Activated naive CD8-positive, alpha-beta T cell (primary cell): Measurements from ENCODE around the gene CNOT1.
"Not testable (repeated sequence)": the region's sequence is repeated elsewhere in the genome, so short reads cannot be mapped to it uniquely, and the experiment has no call there.

Experiments
- H3K27ac Mint-ChIP-seq: one replicate; pipeline ENCODE4 v1.8.0; 2021; ENCODE audit warnings: mixed read lengths
- H3K27me3 Mint-ChIP-seq: one replicate; pipeline ENCODE4 v1.8.0; 2021; ENCODE audit warnings: mixed read lengths
- H3K36me3 Mint-ChIP-seq: one replicate; pipeline ENCODE4 v1.8.0; 2021; ENCODE audit warnings: mixed read lengths
- H3K4me1 Mint-ChIP-seq: one replicate; pipeline ENCODE4 v1.8.0; 2021; ENCODE audit warnings: low read depth, mixed read lengths
- H3K4me3 Mint-ChIP-seq: one replicate; pipeline ENCODE4 v1.8.0; 2021; ENCODE audit warnings: mild to moderate bottlenecking, mixed read lengths
- H3K9me3 Mint-ChIP-seq: one replicate; pipeline ENCODE4 v1.8.0; 2021; ENCODE audit warnings: low read depth, mixed read lengths

Gene CNOT1

DNA sequence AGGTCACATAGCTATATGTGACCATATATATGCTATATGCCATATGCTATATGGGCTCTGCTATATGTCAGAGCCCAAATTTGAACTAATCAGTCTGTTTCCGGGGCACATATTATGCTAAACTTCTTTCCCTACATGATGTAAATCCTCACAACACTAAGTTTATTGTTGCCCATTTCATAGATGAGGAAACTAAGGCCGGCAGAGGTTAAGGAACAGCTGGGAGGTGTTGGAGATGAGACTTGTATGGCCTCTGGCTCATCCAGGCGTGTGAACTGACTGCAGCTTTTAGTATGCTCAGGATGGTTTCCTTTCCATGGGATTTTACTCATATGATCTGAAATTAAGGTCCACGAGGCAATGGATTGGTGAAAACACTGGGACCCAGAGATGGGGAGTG is 17.5 kb upstream of the CNOT1 start:
- Mint-ChIP-seq H3K27me3 (no peaks in the 10 kb centered on the region), H3K36me3 (no peaks in the 10 kb centered on the region), H3K4me3 (no peak overlapping the region)

DNA sequence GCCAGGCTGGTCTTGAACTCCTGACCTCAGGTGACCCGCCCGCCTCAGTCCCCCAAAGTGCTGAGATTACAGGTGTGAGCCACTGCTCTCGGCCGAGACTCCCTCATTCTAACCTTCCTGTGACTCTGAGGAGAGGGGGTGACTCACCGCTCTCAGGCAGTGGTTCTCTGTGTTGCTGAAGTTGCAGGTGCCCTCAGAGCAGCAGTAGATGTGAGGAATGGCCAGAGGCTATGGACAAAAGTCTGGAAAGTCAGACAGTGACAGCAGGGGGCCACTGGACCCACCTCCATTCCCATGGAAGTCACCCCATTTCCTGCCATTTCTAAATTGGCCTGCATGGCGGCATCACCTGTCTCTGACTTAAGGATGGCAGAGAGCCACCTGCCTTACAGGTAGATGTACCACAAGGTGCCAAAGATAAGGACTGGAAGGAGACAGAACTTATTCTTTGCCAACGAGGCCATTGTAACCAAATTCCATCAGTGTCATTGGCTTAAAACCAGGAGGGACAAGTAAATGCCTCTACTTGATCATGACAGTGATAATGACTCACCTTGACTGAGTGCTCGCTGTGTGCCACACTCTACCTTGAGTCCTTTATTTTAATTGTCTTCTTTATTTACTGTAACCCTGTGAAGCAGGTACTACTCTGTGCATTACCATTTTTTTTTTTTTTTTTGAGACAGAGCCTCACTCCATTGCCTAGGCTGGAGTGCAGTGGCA is 15.3 kb upstream of the CNOT1 start:
- Mint-ChIP-seq H3K9me3 (no peaks in the 10 kb centered on the region), H3K4me1 (no peaks in the 10 kb centered on the region), H3K36me3 (no peaks in the 10 kb centered on the region), H3K27ac (no peak overlapping the region), H3K4me3 (no peak overlapping the region), H3K27me3 (no peaks in the 10 kb centered on the region)

More for the DNA sequence above, 17.5 kb upstream of the CNOT1 start:
- Mint-ChIP-seq H3K27ac (no peak overlapping the region), H3K9me3 (no peaks in the 10 kb centered on the region), H3K4me1 (no peaks in the 10 kb centered on the region)

DNA sequence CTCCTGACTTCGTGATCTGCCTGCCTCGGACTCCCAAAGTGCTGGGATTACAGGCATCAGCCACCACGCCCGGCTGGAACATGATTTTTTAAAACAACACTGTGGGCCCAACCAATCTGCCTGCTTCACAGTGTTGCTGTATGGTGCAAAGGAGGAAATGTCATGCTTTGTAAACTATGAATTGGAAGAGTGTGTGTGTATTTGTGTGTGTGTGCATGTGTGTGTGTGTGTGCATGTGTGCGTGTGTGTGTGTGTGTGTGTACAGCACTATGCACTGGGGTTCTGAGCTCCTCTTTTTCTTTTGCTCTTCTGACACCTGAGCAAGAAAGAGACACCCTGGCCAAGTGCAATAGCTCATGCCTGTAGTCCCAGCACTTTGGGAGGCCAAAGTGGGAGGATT is 14.5 kb upstream of the CNOT1 start:
- Mint-ChIP-seq H3K4me3 (no peak overlapping the region), H3K27me3 (no peaks in the 10 kb centered on the region), H3K27ac (no peak overlapping the region), H3K4me1 (no peaks in the 10 kb centered on the region), H3K9me3 (no peaks in the 10 kb centered on the region), H3K36me3 (no peaks in the 10 kb centered on the region)

DNA sequence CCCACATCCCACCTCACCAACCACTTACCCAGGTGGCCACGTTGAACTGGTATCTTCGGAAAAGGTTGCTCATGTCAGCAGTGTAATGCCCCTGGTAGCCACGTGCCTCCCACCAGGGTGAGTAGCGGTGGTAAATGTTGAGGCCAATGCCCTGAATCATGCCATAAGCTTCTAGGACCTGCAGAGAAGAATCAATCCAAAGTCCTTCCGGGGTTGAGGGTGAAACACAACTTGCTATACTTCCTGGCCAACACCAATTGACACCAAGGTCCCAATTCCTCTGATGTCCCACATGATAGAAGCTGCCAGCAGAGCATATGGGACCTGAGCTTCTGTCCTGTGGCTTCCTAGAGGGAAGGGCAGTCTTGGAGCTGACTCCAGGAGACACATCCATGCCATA is 11.3 kb upstream of the CNOT1 start:
- no peaks in the 10 kb centered on the region for H3K27me3 Mint-ChIP-seq

DNA sequence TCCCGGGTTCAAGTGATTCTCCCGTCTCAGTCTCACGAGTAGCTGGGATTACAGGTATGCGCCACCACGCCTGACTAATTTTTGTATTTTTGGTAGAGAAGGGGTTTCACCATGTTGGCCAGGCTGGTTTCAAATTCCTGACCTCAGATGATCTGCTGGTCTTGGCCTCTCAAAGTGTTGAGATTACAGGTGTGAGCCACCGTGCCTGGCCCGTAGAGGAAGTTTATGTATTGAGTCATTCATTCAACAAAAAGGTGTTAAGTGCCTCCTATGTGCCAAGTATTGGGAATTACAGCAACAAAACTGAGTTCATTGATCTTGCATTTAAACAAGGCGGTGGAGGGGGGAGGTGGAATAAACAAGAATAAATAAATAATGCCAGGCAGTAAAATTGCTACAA is 10.2 kb upstream of the CNOT1 start:
- Mint-ChIP-seq H3K27me3 (no peaks in the 10 kb centered on the region), H3K9me3 (no peaks in the 10 kb centered on the region), H3K36me3 (no peaks in the 10 kb centered on the region), H3K4me3 (no peak overlapping the region), H3K27ac (no peak overlapping the region), H3K4me1 (no peaks in the 10 kb centered on the region)

More for the DNA sequence above, 11.3 kb upstream of the CNOT1 start:
- no peaks in the 10 kb centered on the region for H3K36me3 Mint-ChIP-seq
- H3K4me3 Mint-ChIP-seq, result no peak overlapping the region
- H3K27ac Mint-ChIP-seq, result no peak overlapping the region
- H3K9me3 Mint-ChIP-seq, result no peaks in the 10 kb centered on the region
- H3K4me1 Mint-ChIP-seq, result no peaks in the 10 kb centered on the region

DNA sequence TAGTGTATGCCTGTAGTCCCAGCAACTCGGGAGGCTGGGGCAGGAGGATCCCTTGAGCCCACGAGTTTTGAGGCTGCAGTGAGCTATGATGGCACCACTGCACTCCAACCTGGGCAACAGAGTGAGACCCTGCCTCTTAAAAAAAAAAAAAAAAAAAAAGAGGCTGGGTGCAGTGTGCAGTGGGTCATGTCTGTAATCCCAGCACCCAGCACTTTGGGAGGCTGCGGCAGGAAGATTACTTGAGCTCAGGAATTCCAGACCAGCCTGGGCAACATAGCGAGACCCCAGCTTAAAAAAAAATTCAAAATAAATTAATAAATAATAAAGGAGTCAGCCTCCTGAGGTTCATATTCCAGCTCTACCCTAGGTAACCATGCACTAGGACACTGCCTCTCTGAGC is 9.6 kb upstream of the CNOT1 start:
- H3K9me3 Mint-ChIP-seq, result no peaks in the 10 kb centered on the region
- H3K4me1 Mint-ChIP-seq, result no peaks in the 10 kb centered on the region
- no peaks in the 10 kb centered on the region for H3K27me3 Mint-ChIP-seq
- no peak overlapping the region for H3K4me3 Mint-ChIP-seq
- H3K27ac Mint-ChIP-seq, result no peak overlapping the region
- no peaks in the 10 kb centered on the region for H3K36me3 Mint-ChIP-seq

DNA sequence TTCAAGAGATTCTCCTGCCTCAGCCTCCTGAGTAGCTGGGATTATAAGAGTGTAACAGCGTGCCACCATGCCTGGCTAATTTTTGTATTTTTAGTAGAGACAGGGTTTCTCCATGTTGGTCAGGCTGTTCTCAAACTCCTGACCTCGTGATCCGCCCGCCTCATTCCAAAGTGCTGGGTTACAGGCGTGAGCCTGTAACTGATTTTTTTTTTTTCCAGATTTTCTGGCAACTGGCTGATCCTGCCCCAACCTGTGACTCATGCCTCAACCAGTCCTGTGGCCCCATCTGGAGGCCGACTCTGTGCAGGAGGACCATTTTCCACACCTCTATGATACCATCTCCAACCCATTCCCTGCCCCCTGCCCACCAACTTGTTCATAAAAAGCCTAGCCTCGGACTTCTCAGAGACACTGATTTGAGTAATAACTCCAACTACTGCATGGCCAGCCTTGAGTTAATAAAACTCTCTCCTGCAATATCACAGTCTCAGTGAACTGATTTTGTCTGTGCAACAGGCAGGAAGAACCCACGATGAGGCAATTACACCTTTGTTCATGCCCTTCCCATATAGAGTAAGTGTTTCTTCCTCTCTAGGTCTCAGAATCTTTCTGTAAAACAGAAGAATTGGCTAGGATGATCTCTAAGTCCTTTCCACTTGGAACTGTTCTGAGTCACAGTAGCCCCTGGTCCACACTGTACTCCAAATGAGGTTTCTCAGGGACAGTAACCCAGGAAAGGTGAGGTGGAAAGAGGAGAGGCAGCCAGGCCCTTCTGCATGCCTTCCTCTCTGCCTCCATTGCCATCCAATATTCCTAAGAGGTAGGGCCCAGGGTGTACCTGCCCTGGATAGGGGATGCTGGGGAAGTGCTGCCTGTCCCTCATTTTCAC is 8.8 kb upstream of the CNOT1 start:
- Mint-ChIP-seq H3K9me3 (no peaks in the 10 kb centered on the region), H3K36me3 (no peaks in the 10 kb centered on the region), H3K27ac (no peak overlapping the region), H3K4me1 (no peaks in the 10 kb centered on the region), H3K4me3 (no peak overlapping the region), H3K27me3 (no peaks in the 10 kb centered on the region)

DNA sequence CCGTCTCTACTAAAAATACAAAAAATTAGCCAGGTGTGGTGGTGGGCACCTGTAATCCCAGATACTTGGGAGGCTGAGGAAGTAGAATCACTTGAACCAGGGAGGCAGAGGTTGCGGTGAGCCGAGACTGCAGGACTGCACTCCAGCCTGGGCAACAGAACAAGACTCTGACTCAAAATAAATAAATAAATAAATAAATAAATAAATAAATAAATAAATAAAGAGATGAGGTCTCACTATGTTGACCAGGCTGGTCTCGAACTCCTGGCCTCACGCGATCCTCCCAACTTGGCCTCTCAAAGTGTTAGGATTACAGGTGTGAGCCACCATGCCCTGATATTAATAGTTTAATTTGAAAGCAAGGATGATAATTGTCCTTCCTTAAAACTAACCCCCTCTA is 7.4 kb upstream of the CNOT1 start:
- not testable (repeated sequence) for H3K4me1 Mint-ChIP-seq, H3K36me3 Mint-ChIP-seq, H3K27ac Mint-ChIP-seq, H3K4me3 Mint-ChIP-seq, H3K9me3 Mint-ChIP-seq, H3K27me3 Mint-ChIP-seq

DNA sequence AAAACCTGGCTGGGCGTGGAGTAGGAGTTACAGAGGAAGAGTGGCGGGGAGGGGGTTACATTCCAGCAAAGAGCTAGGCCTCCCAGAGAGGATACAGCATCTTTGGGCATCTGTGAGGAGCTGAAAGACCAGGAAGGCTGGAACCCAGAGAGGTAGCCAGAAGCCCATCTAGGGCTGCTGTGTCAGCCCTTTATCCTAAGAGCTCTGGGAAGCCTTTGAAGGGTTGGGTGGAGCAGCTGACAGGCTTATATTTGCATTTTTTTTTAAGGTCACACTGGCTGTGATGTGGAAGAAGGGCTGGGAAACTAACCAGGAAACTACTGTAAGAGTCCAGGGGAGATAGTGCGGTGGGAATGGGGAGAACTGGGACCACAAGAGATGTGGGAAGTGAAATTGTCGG is 6.8 kb upstream of the CNOT1 start:
- no peak overlapping the region for H3K4me3 Mint-ChIP-seq

DNA sequence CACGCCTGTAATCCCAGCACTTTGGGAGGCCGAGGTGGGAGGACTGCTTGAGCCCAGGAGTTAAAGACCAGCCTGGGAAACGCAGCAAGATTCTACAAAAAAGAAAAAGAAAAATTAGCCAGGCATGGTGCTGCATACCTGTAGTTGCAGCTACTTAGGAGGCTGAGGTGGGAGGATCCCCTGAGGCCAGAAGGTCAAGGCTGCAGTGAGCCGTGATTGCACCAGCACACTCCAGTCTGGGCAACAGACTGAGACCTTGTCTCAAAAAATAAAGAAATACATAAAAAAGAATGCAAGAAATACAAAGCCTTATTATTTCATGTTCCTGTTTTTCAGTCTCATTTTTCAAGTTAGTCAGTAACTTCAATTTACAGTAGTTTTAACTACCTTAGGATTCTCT is 5.9 kb upstream of the CNOT1 start:
- Mint-ChIP-seq H3K27me3 (no peaks in the 10 kb centered on the region), H3K4me3 (no peak overlapping the region), H3K9me3 (no peaks in the 10 kb centered on the region), H3K27ac (no peak overlapping the region), H3K4me1 (peaks cover 5% of the 10 kb centered on the region), H3K36me3 (no peaks in the 10 kb centered on the region)

More for the DNA sequence above, 6.8 kb upstream of the CNOT1 start:
- H3K27ac Mint-ChIP-seq, result no peak overlapping the region
- peaks cover under 1% of the 10 kb centered on the region for H3K4me1 Mint-ChIP-seq
- H3K9me3 Mint-ChIP-seq, result no peaks in the 10 kb centered on the region
- no peaks in the 10 kb centered on the region for H3K27me3 Mint-ChIP-seq
- no peaks in the 10 kb centered on the region for H3K36me3 Mint-ChIP-seq

DNA sequence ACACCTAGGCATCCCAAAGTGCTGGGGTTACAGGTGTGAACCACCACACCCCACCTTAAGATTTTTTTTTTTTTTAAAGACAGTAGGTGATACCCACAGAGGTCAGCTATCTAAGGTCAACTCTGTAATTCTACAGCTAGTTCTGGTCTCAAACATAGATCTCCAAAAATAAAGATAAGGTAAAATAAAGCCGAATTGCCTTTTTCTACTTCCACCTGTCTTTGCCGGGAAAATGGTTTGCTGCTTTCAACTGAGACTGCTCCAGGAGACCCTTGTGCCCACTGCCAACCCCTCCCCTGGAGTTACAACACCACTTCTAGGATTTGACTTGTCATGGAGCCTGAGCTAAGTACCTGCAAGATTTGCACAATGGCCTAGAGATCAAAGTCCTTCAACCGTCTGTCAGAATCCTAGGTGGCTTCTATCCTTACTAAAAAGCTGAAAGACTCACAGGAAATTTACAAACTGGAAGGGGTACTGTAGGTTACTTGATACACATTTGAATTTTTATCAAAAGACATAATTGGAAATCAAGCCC is 4.7 kb upstream of the CNOT1 start:
- Mint-ChIP-seq H3K27ac (no peak overlapping the region), H3K9me3 (no peaks in the 10 kb centered on the region), H3K4me3 (no peak overlapping the region), H3K36me3 (no peaks in the 10 kb centered on the region), H3K27me3 (no peaks in the 10 kb centered on the region), H3K4me1 (peaks cover 8% of the 10 kb centered on the region)

DNA sequence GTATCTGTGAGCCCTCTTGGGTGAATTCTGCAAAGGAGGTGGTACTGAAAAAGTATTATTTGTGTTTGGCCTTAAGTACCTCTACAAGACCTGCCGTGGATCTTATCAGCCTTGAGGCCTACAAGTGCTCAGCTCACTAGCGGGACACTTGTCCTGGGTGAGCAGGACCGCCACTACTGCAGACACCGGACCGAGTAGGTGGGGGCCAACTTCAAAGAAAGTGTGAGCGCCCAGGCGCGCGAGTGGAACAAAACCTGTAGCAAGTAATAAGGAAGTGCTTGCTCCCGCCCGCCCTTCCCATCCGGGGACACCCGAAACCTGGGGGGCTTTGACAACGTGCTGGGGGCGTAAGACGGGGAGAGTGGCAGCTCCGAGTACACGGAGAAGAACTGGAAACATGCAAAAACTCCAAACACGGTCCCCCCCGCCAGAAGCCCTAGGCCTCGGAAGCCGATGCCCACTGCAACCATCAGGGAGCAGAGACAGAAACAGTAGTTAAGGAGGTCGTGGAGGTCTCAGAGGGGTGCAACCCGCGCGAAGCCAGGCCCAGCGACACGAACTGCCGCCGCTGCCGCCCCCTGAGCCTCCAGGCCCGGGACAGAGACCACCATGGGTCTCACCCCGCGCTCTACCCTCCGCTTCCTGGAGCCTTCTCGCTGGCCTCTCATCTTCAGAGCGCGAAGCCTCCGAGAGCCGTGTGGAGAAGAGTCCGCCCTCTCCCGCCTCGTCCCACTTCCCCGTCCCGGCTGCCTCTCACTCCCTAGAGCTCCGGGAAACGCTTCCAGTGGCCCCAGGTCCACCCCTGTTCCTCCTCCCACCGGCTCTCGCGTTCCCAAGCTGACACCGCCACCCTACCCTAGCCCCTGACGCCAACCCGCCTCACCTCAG is 537 bp downstream of the CNOT1 start:
- H3K9me3 Mint-ChIP-seq, result no peaks in the 10 kb centered on the region

DNA sequence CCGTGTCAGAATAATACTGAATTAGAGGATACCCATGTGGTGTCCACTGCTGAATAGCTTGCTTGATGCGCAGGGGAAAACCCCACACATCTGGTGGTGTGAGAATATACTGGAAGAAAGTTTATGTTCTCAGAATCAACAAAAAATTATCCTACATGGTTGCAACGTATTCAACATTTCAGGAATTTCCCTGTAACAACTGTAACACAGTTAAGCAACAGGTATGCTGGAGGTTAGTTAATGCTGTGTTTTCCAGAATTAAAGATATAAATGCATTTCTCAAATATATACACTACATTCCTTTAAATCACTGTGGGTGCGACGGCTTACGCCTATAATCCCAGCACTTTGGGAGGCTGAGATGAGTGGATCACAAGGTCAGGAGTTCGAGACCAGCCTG is 5.4 kb downstream of the CNOT1 start:
- H3K9me3 Mint-ChIP-seq, result no peaks in the 10 kb centered on the region
- peaks cover 43% of the 10 kb centered on the region for H3K4me1 Mint-ChIP-seq
- peak overlapping the region; percentile 61 for H3K27ac Mint-ChIP-seq
- H3K36me3 Mint-ChIP-seq, result no peaks in the 10 kb centered on the region
- peak overlapping the region; percentile 23 for H3K4me3 Mint-ChIP-seq
- no peaks in the 10 kb centered on the region for H3K27me3 Mint-ChIP-seq

More for the DNA sequence above, 537 bp downstream of the CNOT1 start:
- H3K4me3 Mint-ChIP-seq, result peak overlapping the region; percentile 98
- H3K36me3 Mint-ChIP-seq, result no peaks in the 10 kb centered on the region
- H3K27ac Mint-ChIP-seq, result peak overlapping the region; percentile 100
- no peaks in the 10 kb centered on the region for H3K27me3 Mint-ChIP-seq
- H3K4me1 Mint-ChIP-seq, result peaks cover 36% of the 10 kb centered on the region

DNA sequence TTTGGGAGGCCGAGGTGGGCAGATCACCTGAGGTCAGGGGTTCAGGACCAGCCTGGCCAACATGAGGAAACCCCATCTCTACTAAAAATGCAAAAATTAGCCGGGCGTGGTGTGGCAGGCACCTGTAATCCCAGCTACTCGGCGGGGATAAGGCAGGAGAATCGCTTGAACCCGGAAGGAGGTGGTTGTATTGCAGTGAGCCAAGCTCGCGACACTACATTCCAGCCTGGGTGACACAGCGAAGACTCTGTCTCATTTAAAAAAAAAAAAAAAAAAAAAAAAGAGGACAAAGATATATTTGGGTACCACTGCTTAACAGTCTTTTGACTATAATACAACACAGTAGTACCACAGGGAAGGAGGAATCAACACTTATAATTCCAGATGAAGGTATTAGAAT is 9.2 kb downstream of the CNOT1 start:
- H3K36me3 Mint-ChIP-seq, result no peaks in the 10 kb centered on the region
- H3K9me3 Mint-ChIP-seq, result no peaks in the 10 kb centered on the region
- H3K27ac Mint-ChIP-seq, result no peak overlapping the region
- peaks cover 29% of the 10 kb centered on the region for H3K4me1 Mint-ChIP-seq
- H3K27me3 Mint-ChIP-seq, result no peaks in the 10 kb centered on the region
- no peak overlapping the region for H3K4me3 Mint-ChIP-seq
